ENCODE measurements around the gene CRLF1.

- TF ChIP-seq JUND (IDR thresholded peaks at IDR 0.05; ENCODE audit: low read length): no peak
- TF ChIP-seq CTCF (IDR thresholded peaks at IDR 0.05; ENCODE audit: control extremely low read depth in 1 of 3, insufficient read depth in 1 of 3, low read depth in 1 of 3, low read length in 3 of 3): no peak
- TF ChIP-seq ATF2 (IDR thresholded peaks at IDR 0.05; ENCODE audit: low read length): no peak
- TF ChIP-seq GTF2F1 (IDR thresholded peaks at IDR 0.05; ENCODE audit: borderline replicate concordance, low read depth, low read length): no peak
- TF ChIP-seq POU5F1 (IDR thresholded peaks at IDR 0.05; ENCODE audit: low read depth, low read length): no peak
- no peak; the same call in 1 of the 2 replicates for TF ChIP-seq SUZ12 (IDR thresholded peaks at IDR 0.05; ENCODE audit: low read length)
- TF ChIP-seq POLR2A (IDR thresholded peaks at IDR 0.05; ENCODE audit: control extremely low read depth in 1 of 2, low read depth in 2 of 2, low read length in 2 of 2): no peak
- TF ChIP-seq RAD21 (IDR thresholded peaks at IDR 0.05 in 1 of 2, conservative IDR thresholded peaks at IDR 0.05 in 1 of 2; ENCODE audit: low read depth in 2 of 2, low read length in 2 of 2): no peak
- no peak for TF ChIP-seq RFX5 (IDR thresholded peaks at IDR 0.05; ENCODE audit: borderline replicate concordance, low read depth, low read length)
- no peak for TF ChIP-seq TAF1 (IDR thresholded peaks at IDR 0.05; ENCODE audit: low read depth, low read length)
- TF ChIP-seq CEBPB (IDR thresholded peaks at IDR 0.05; ENCODE audit: low read depth, low read length): no peak
- no peak for TF ChIP-seq CBX5 (IDR thresholded peaks at IDR 0.05; ENCODE audit: low read depth, low read length)
- no peak for TF ChIP-seq EP300 (IDR thresholded peaks at IDR 0.05; ENCODE audit: borderline replicate concordance in 1 of 2, low read depth in 2 of 2, low read length in 2 of 2)
These were observed 4.1 kb upstream of the CRLF1 start for GRCh38 chr19:18610556-18611326.

Data from H1 (cell line).